HG03095 (cell line): ENCODE data around the gene FRS2.
"Not testable (repeated sequence)": the region's sequence is repeated elsewhere in the genome, so short reads cannot be mapped to it uniquely, and the experiment has no call there.

ENCODE experiments used
- ATAC-seq: cut with Tn5 transposase; IDR thresholded peaks from one replicate; pipeline ENCODE4 v1.9.1; 2021; ENCODE audit warnings: moderate library complexity; ENCODE audit not compliant: unreplicated experiment

The FRS2 gene

GRCh38 chr12:69575346-69575745 lies 105.2 kb downstream of the FRS2 start:
- no peak for ATAC-seq

GRCh38 chr12:69578283-69578682 lies 108.1 kb downstream of the FRS2 start:
- ATAC-seq, result no peak

GRCh38 chr12:69579029-69579428 lies 108.8 kb downstream of the FRS2 start:
- ATAC-seq, result no peak

- no peak for ATAC-seq
Measured at GRCh38 chr12:69580074-69580473, 109.9 kb downstream of the FRS2 start.

- ATAC-seq, result no peak
Measured at GRCh38 chr12:69583203-69583602, 113.0 kb downstream of the FRS2 start.

GRCh38 chr12:69585189-69586062 lies 115.2 kb downstream of the FRS2 start, which contains the start of gene CCT2:
CCT2 (plus strand) TSS chr12:69585459; CDS start chr12:69585522, 63 bp downstream.
- peak; percentile 97 for ATAC-seq

GRCh38 chr12:69588527-69588926 lies 118.3 kb downstream of the FRS2 start:
- no peak for ATAC-seq

- no peak for ATAC-seq
Measured at GRCh38 chr12:69589082-69589481, 118.9 kb downstream of the FRS2 start.

GRCh38 chr12:69595689-69596088 lies 125.5 kb downstream of the FRS2 start:
- no peak for ATAC-seq

- ATAC-seq, result no peak
Measured at GRCh38 chr12:69598174-69598753, 128.1 kb downstream of the FRS2 start.

GRCh38 chr12:69600804-69601203 lies 130.6 kb downstream of the FRS2 start:
- ATAC-seq, result no peak

- ATAC-seq, result no peak
Measured at GRCh38 chr12:69601962-69602685, 131.9 kb downstream of the FRS2 start.

- no peak for ATAC-seq
Measured at GRCh38 chr12:69602954-69603353, 132.8 kb downstream of the FRS2 start.

GRCh38 chr12:69603556-69603955 lies 133.4 kb downstream of the FRS2 start:
- ATAC-seq, result not testable (repeated sequence)

GRCh38 chr12:69604275-69604674 lies 134.1 kb downstream of the FRS2 start:
- not testable (repeated sequence) for ATAC-seq

GRCh38 chr12:69608114-69608513 lies 137.9 kb downstream of the FRS2 start:
- ATAC-seq, result no peak

- no peak for ATAC-seq
Measured at GRCh38 chr12:69610126-69610525, 139.9 kb downstream of the FRS2 start.

GRCh38 chr12:69610729-69611128 lies 140.5 kb downstream of the FRS2 start, which contains the start of gene LRRC10:
LRRC10 (minus strand) TSS chr12:69610907; CDS start chr12:69610838, 69 bp downstream.
- ATAC-seq, result no peak

- ATAC-seq, result no peak
Measured at GRCh38 chr12:69613351-69613750, 143.2 kb downstream of the FRS2 start.

GRCh38 chr12:69616025-69616424 lies 145.8 kb downstream of the FRS2 start:
- no peak for ATAC-seq

- ATAC-seq, result no peak
Measured at GRCh38 chr12:69619050-69619449, 148.9 kb downstream of the FRS2 start.
